HTR-8/SVneo (cell line): ENCODE measurements around the gene XYLT1.
"Not testable (repeated sequence)": the region's sequence is repeated elsewhere in the genome, so short reads cannot be mapped to it uniquely, and the experiment has no call there.

Source experiments
- DNase-seq: peaks from one replicate; pipeline ENCODE4 v3.0.0; 2011; ENCODE audit warnings: low spot score, mixed read lengths; ENCODE audit not compliant: insufficient read length
- FAIRE-seq: peaks from 2 replicates; lab custom pipeline; 2011; peaks lifted over from hg19 to GRCh38; lab: Jason Lieb, UNC

Gene XYLT1

DNA sequence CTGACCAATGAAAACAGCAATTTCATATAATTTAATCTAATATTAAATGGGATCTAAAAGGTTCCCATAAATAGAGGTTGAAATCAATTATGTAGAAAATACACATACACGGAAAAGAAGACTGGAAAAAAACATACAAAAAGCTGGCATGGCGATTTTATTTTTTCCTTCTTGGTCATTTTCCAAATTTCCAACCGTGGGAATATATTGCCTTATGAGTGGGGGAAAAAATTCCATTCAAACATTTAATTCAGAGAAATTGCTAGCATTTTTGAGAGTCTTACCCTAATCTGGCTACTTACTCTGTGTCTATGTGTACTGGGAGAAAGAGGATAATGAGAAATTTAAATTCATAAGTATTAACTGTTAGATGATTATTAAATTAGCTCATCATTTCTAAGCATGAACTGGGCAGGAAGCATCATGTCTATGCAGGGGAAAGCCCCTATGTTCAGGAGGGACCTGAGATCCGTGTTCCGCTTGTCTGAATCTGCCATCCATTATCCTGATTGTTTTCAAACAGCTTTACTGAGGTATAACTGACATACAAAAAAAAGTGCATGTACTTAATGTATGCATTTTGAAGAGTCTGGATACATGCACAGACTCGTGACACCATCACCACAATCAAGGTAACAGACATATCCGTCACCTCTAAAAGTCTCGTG lies 145.2 kb downstream of the XYLT1 start:
- DNase-seq: no peak
- no peak for FAIRE-seq

DNA sequence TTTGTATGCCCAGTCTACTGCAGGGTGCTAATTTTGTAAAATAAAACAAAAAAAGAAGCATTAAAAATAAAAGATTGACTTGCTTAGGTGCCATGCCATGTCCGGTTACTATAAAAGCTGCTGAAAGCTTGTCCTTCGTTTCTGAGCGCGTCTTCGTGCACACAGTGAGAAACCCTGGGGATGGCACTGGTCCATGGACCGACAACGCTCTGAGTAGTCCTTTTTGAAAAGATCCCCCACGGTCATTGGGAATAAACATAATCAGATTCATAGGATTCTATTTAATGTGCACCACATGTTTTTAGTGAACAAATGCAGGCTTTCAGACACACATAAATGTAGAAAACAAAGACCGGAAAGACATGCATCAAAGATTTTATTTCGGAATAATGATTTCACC lies 146.3 kb downstream of the XYLT1 start:
- DNase-seq: no peak
- no peak for FAIRE-seq

DNA sequence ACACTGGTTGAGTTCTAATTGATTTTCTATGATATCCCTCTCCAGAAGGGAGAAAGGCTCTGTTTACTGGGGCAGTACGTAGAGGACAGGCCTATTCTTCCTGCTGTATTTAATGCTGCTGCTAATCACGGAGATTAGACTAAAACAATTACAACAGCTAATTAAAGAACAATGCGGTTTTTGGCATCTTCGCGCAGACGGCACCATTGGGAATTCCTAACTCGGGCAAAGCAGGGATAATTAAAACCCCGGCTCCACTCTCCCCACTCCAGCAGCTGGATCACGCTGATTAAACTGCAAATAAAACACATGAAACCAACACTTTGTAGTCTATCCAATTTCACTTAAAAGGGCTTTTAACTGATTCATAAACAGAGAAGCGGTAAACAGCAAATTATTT lies 147.6 kb downstream of the XYLT1 start:
- no peak for FAIRE-seq

DNA sequence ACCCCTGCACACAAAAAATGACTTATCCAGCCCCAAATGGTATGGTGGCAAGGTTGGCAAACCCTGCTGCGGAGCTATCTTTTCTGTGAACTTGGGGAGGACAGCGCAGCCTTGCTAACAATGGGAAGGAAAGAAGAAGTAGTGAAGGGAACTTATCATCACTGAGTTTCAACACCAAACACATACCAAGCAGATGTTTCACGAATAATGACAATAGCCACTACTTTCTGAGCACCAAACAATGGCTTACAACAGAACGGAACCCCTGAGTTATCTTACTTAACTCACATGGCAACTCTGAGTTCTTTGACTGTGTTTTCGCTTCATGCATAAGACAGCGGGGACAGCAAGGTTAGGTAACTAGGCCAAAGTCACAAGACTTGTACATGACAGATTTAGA lies 148.9 kb downstream of the XYLT1 start:
- DNase-seq (no peak), FAIRE-seq (no peak)

More for the DNA sequence above, 147.6 kb downstream of the XYLT1 start:
- no peak for DNase-seq

DNA sequence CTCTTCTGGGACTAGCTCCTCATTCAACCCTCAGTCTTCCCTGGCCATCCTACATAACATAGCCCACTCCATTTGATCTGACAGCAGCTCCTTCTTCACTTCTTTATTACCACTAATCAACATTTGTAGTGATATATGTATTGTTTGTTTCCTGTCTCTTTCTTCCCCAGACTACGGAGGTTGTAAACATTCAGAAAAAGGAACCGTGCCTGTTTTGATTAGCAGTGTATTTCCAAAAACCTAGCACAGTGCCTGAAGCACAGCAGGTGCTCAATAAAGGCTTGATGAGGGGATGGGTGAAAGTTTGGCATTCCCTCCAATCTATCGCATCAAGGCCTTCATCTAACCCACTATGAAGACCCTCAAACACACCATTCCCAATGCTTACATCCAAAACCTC lies 150.8 kb downstream of the XYLT1 start:
- FAIRE-seq: no peak
- no peak for DNase-seq

DNA sequence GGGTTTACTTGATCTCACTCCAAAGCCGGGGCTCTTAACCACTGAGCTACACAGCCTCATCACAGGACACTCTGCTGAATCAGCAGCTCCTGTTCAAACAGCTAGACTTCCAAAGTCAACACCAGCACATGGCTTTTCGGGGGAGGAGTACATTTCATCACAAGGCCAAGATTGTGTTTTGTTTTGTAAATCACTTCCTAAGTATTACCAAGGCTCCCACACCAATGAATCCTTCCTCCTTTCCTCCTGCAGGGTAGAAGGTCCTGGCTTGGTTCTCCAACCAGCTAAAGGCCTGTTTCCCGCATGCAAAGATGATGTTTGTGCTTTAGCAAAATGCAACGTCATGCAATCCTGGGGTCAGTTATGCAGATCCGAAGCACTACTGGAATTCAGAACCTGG lies 152.5 kb downstream of the XYLT1 start:
- no peak for DNase-seq
- FAIRE-seq: no peak

DNA sequence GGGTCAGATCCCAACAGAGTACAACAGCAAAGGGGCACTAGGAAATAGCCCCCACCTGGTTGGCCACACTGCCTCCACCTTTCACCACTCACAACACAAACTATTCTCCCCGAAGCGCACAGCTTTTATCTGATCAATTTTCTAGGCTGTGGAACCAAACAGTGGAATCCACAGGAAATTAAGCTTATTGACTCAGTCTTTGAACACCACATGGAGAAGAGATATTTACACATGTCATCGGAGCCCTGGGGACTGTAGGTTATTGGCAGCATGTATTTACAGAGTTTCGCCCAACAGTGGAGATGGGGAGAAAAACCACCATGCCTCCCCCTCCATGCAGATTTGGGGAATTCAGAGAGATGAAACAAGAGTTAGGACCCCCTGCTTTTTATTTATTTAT lies 154.8 kb downstream of the XYLT1 start:
- FAIRE-seq (no peak), DNase-seq (no peak)

DNA sequence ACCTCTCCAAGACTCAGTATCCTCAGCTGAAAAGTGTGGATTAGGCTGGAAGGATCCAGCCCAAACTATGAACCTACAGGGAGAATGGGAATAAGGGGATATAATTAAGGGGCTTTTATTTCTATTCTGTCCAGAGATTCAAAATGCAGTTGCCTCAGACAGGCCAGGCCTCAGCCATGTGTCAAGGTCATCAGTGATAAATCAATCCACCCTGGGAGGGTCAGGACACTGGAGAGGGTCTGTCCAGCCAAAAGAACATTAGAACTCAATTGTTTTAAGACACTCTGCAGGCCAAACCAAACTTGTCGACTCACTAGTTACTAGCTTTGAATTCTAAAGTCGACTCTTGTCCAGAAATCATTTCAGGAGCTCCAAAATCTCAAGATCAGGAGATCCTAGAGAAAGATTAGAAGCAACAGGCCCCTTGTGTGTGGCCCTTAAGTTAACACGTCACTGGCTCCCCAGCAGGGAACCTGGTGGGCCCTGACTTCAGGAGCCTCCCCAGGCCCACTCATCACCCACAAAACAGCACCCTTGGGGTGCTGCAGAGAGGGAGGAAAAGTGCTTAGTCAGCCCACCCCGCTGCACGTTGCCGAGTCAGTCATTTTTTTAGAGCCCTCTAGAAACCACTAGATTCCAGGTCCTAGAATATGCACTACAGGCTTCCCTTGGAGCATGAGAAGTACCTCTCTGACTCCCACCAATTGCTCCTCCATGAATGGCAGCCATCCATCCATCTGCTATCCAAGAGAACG lies 156.8 kb downstream of the XYLT1 start:
- FAIRE-seq: no peak

DNA sequence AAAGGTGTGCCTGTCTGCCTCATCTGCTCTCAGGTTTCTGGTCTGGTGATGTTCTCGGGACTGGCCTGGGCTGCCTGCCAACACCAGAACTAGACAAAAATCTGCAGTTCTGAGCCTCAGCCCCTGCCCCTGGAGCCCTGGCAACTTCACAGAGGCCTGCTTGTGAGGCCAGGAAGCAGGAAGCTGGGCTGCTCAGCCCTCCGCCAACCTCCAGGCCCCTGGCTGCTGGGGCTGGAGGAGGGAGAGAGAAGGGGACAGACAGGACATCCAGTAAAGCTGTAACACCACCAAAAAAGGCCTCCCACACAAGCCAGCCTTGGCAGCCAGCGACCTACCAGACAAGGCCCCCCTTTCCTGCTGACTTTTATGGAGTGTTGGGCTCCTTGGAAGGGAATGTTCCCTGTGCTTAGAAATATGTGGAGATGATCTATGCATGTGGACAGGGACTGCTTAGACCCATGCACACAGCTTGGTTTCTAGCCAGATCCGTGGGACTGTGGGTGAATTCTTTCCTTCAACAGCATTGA lies 157.6 kb downstream of the XYLT1 start:
- FAIRE-seq: no peak
- no peak for DNase-seq

More for the DNA sequence above, 156.8 kb downstream of the XYLT1 start:
- DNase-seq: no peak

DNA sequence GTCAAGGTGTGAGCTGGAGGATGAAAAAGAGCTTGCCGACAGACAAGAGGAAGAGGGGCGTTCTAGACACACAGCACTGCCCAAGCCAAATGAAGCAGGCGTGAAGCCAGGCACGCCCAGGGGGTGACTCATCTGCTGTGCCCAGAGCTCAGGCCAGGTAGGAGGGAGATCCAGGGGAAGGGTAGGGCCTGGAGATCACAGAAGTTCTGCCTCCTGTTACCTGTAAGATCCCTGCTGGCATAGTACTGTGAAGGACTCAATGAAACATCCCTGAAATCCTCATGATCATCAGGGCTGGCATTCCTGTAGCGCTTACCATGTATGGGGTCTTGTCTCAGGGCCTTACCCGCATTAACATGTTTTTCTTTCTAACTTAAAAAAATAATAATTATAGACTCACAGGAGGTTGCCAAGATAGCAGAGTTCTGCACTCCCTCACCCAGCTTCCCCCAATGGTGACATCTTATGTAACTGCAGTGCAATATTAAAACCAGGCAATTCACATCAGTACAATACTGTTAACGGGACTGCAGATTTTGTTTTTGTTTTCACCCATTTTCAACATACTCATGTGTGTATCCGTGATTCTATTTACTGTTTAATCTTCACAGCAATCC lies 158.6 kb downstream of the XYLT1 start:
- no peak for DNase-seq
- no peak for FAIRE-seq

DNA sequence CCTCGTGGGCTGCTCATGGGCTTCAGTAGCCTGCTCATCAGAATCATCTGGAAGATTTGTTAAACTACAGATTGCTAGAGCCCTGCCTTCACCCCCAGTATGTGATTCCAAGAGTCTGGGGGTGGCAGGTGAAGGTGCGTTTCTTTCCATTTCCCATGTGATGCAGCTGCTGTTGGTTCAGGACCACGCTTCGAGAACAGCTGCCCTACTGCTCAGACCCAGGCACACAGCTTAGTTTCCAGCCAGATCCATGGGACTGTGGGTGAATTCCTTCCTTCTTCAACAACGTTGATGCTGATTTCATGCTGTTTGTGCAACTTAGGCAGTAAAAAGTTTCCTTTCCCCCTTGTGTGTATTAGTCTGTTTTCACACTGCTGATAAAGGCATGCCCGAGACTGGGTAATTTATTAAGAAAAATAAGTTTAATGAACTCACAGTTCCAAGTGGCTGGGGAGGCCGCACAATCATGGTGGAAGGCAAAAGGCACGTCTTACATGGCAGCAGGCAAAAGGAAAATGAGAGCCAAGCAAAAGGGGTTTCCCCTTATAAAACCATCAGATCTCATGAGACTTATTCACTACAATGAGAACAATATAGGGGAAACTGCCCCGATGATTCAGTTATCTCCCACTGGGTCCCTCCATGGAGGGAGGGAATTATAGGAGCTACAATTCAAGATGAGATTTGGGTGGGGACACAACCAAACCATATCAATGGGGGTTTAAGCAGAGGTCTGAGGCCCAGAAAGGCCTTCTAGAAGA lies 159.2 kb downstream of the XYLT1 start:
- DNase-seq (no peak), FAIRE-seq (no peak)

DNA sequence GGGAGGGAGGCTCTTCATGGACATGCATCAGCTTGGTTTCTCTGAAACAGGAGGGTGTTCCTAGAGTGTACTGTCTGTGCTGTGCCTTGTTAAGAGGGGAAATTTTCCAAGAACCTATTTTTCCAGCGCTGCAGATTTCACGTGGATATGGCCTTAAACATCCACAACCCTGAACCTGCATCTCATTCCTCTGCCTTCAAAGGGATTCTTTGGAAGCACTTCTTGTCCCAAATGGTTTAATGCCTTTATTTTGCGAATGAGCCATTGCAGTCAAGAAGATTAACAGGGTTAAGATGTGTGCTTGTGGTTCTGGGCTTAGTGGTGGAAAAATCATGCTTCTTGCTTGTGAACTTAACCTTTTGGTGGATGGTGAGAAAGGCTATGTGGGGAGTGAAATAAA lies 161.2 kb downstream of the XYLT1 start:
- no peak for DNase-seq
- FAIRE-seq: no peak

DNA sequence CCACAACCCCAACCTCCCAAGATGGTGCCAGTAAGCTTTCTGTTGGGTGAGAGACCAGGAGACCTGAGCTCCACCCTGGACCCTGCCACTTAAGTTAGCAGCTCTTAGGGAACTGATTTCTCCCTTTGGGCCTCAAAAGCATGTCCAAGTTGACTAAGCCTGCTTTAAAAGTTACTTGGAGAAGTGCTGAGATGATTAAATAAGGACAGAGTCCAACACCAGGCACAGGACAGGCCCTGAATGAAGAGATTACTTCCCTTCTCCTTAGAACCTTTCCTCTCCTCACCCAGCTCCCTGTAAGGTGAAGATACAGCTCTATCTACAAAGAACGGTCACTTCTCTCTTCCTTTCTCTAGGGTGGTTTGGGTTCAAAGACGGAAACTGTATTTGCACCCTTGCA lies 162.6 kb downstream of the XYLT1 start:
- FAIRE-seq (no peak), DNase-seq (no peak)

DNA sequence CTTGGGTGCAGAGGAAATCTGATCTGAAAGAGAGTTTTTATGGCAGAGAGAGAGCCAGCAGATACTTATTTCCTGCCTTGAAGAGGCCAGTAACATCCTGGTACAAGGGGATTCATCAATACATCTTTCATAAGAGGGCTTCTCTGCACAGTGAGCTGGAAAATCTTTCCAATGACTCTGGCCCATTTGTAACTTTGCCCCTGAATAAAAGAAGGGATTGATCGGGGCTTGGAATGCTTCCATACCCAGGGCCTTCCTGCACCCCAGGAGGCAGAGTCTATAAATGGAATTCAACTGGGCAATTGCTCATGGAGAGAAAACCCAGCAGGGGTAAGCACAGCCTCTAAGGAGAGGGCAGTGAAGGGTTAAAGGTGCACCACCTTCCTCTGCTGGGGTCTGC lies 163.3 kb downstream of the XYLT1 start:
- DNase-seq: no peak
- FAIRE-seq: no peak

DNA sequence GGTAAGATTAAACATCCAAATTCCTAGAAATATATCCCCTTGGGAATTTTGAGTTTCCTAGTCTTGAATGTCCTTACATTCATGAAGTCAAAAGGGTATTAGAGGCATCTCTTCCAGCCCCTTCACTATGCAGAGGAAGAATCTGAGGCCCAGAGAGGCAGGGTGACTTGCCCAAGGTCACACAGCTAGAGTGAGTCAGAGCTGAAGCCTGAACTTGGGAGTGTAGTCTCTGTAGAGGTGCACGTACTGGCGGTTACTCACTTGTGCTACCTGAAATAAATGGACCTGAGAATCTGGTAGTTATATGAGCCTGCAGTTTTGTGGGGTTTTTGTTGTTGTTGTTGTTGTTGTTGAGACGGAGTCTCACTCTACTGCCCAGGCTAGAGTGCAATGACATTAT lies 164.0 kb downstream of the XYLT1 start:
- FAIRE-seq (no peak), DNase-seq (no peak)

DNA sequence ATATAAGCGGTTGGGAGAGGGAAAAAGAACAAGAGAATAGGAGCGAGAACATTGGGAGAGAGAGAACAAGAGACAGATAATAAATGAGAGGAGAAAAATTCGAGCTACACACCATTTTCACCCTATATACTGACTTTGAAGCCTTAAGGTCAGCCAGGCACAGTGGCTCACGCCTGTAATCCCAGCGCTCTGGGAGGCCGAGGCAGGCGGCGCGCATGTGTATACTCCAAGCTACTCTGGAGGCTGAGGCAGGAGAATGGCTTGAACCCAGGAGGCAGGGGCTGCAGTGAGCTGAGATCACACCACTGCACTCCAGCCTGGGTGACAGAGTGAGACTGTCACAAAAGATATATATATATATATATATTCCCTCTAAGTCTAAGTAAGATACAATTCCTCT lies 164.5 kb downstream of the XYLT1 start:
- not testable (repeated sequence) for FAIRE-seq, DNase-seq

DNA sequence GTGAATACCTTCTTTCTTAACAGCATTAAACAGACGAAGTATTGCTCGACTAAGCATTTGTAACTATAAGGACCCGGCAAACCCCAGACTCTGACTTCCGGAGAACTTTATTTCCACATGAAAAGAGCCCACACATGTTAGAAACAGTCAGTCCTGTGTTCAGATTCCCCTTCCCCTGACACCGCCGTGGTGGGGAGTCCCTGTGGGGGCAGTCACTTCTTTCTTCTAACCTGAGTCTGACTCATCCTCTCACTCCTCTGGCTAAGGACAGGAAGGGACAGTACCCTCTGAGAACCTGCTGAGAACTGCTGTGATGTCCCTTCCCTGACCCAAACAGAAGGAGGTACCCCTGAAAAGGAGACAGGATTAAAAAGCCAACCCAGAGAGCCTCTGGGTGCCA lies 165.1 kb downstream of the XYLT1 start:
- FAIRE-seq (no peak), DNase-seq (no peak)

DNA sequence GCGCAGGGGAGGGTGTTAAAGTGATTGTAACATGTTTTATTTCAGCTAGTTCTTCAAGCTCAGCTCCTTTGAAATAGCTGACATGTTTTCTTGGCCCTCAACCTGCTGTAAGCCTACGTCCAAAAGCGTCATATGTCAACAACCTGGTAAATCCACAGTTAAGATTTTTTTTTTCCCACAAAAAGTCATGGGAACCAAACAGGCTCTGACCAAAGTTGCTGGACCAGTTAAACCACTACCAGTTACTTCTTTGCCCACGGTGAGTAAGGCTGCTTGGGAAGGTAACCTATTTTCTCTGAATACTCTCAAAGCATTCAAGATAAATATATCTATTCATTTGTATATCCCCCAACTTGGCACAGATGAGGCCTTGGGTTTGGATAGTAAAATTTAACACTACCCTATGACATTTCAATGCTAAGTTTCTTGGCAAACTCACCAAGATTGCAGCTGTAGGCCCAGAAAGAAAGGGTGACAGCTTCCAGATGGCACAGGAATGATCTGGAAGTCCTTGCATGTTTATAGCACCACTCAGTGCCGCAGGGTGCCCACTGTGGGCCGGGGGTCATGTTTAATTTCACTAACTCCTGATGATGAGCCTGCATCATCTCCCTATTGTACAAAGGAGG lies 166.2 kb downstream of the XYLT1 start:
- no peak for DNase-seq
- no peak for FAIRE-seq

DNA sequence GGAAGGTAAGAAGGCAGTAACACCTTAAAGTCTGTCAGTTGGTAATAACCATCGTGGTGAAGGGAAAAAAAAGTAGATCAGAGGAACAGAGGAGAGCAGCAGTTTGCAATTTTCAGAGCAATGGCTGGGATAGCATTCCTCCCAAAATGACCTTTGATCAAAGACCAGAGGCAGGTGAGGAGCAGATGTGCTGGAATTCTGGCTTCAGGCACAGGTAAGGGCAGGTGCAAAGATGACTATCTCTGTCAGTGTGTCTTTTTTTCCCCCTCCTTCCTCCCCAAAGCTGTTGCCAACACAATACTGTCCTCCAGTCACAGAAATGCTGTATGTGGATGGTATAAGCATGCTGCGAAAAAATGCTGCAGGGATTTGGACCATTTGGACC lies 166.7 kb downstream of the XYLT1 start:
- FAIRE-seq: no peak
- no peak for DNase-seq

DNA sequence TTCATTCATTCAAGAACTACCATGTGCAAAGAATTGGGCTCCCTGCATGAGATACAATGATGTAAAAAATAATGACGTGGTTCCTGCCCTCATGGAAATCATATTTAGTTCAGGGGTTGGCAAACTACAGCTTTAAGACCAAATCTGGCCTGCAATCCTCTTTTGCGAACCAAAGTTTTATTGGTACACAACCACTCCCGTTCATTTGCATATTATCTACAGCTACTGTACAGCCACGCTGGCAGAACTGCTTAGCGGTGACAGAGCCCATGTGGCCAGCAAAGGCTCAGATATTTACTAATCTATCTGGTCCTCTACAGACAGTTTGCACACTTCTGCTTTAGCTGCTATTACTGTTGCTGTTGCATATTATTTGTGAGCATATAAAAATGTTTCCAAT lies 167.7 kb downstream of the XYLT1 start:
- DNase-seq: no peak
- FAIRE-seq: no peak
